GM12878 (cell line): ENCODE data around the gene GNAI2. TPM values are rescaled to one million over a fixed set of nuclear protein-coding genes. Genes with fewer than 3 reads are reported as not detected.
A peak's percentile ranks its signal among the peaks of the same experiment; 100 is the strongest.

Experiments
- ATAC-seq: fragments of 200-7000 bp; cut with Tn5 transposase; 3 replicates; pipeline ENCODE4 v1.9.1; 2020; ENCODE audit warnings: mild to moderate bottlenecking, moderate library complexity
- BruUV-seq: library from RNA; stranded (reverse); fragments of 400-500 nt; replicated peaks from 2 replicates; lab custom pipeline; 2021; lab: Mats Ljungman, UMichigan
- CTCF ChIA-PET: fragments of 300-600 bp; sonication (Branson Sonifier 250); formaldehyde crosslinking; extraction: SDS; loops from one replicate; lab custom pipeline; 2021; ENCODE audit warnings: inconsistent platforms; lab: Yijun Ruan, JAX
- POLR2A ChIA-PET: fragments of 350-600 bp; formaldehyde crosslinking; extraction: SDS; loops from one replicate; lab custom pipeline; 2021; ENCODE audit warnings: inconsistent platforms; lab: Charles Lee
- RAD21 ChIA-PET: fragments of 300-600 bp; sonication (Branson Sonifier 250); formaldehyde crosslinking; loops from one replicate; lab custom pipeline; 2023; ENCODE audit warnings: antibody characterized with exemption; ENCODE audit not compliant: unreplicated experiment; lab: Charles Lee
- SMC1A ChIA-PET: fragments of 300-600 bp; sonication (Branson Sonifier 250); formaldehyde crosslinking; loops from one replicate; lab custom pipeline; 2023; ENCODE audit not compliant: unreplicated experiment, uncharacterized antibody; lab: Charles Lee
- DNase-seq: peaks from one replicate; pipeline ENCODE4 v3.0.0-alpha.2; 2011; ENCODE audit warnings: low read depth, low spot score
- FAIRE-seq: peaks from 3 replicates; lab custom pipeline; 2011; peaks lifted over from hg19 to GRCh38; lab: Jason Lieb, UNC
- H2AFZ ChIP-seq: 2 replicates; pipeline ENCODE4 v1.6.0; 2011; ENCODE audit warnings: low read depth, low read length, control low read depth; ENCODE audit not compliant: control insufficient read depth
- H3K27ac ChIP-seq: 2 replicates; pipeline ENCODE4 v1.5.1; 2011; ENCODE audit warnings: control low read depth; ENCODE audit not compliant: control insufficient read depth, insufficient read depth
- H3K27me3 ChIP-seq, 2 experiments: replicated peaks in 1 of 2; 2 replicates each; pipeline versions ENCODE4 v1.6.0 to v1.6.1; 2011; ENCODE audit warnings: low read length in 1 of 2; ENCODE audit not compliant: control insufficient read depth in 2 of 2, insufficient read depth in 2 of 2
- H3K36me3 ChIP-seq, 2 experiments: 2 replicates each; pipeline ENCODE4 v1.5.1; 2011; ENCODE audit warnings: low read length in 1 of 2; ENCODE audit not compliant: control insufficient read depth in 2 of 2, insufficient read depth in 2 of 2
- H3K4me1 ChIP-seq: 2 replicates; pipeline ENCODE4 v1.6.1; 2011; ENCODE audit warnings: mild to moderate bottlenecking, low read length, moderate library complexity, mixed read lengths; ENCODE audit not compliant: control insufficient read depth, insufficient read depth
- H3K4me2 ChIP-seq: 2 replicates; pipeline ENCODE4 v1.6.0; 2011; ENCODE audit warnings: control low read depth; ENCODE audit not compliant: control insufficient read depth, insufficient read depth
- H3K4me3 ChIP-seq: fragments of 200-600 bp; sonication (generic); 2 replicates; pipeline ENCODE4 v1.5.1; 2016
- H3K79me2 ChIP-seq: 2 replicates; pipeline ENCODE4 v1.6.0; 2011; ENCODE audit warnings: low read length; ENCODE audit not compliant: control insufficient read depth, insufficient read depth
- H3K9ac ChIP-seq: 2 replicates; pipeline ENCODE4 v1.8.0; 2011; ENCODE audit warnings: low read length, control low read depth, mixed read lengths; ENCODE audit not compliant: control insufficient read depth, insufficient read depth
- H3K9me3 ChIP-seq: replicated peaks from 3 replicates; pipeline ENCODE4 v1.5.1; 2011; ENCODE audit warnings: mild to moderate bottlenecking, low read length; ENCODE audit not compliant: control insufficient read depth, insufficient read depth
- H4K20me1 ChIP-seq: 2 replicates; pipeline ENCODE4 v1.6.0; 2011; ENCODE audit not compliant: control insufficient read depth, insufficient read depth
- ESRRA ChIP-seq: IDR thresholded peaks from 2 replicates; pipeline ENCODE4 v1.6.1; 2012; ENCODE audit warnings: mild to moderate bottlenecking, low read length, improper control_type of control experiment
- ZNF622 ChIP-seq: fragments of 450-650 bp; IDR thresholded peaks from 2 replicates; pipeline ENCODE4 v1.6.1; 2017; ENCODE audit warnings: mild to moderate bottlenecking, inconsistent platforms
- WGBS: methylation state at CpG from one replicate; pipeline ENCODE4 v1.1.6; 2016; ENCODE audit warnings: low lambda C conversion rate; ENCODE audit not compliant: insufficient replicate concordance, insufficient coverage; ENCODE audit errors: missing lambda C conversion rate; 5-methylcytosine and 5-hydroxymethylcytosine counted together
- in situ Hi-C: fragments of 300-500 bp; cut with MboI; formaldehyde crosslinking; loops from 9 replicates; pipeline ENCODE4 v1.14.3; 2018; ENCODE audit warnings: mixed read lengths
- intact Hi-C: fragments of 100-400 bp; cut with micrococcal nuclease; formaldehyde crosslinking; loops from one replicate; pipeline ENCODE4 v1.14.2; 2022; ENCODE audit not compliant: unreplicated experiment
- polyA plus RNA-seq, 11 experiments: library from polyadenylated mRNA; depleted of rRNA in 4 of 11; unstranded in 6 of 11; stranded (reverse) in 5 of 11; fragments of >200 nt; fragmentation: Nextera tagmentation in 4 of 11; fragmentation: Illumina TruSeq in 1 of 11; extraction: Ambion mirVana in 4 of 11; extraction: Trizol in 1 of 11; gene quantifications; 1 replicate in 1 of 11; 2 replicates in 10 of 11; pipeline versions ENCODE4 v1.2.1 to v1.2.3, GENCODE V29; 2011 to 2016; ENCODE audit warnings: inconsistent platforms in 2 of 11, missing spikeins in 2 of 11, low read depth in 1 of 11
- total RNA-seq, 4 experiments: library from RNA; depleted of rRNA in 3 of 4; stranded (reverse); fragments of >200 nt in 3 of 4; fragmentation: Illumina TruSeq in 1 of 4; extraction: Trizol in 1 of 4; gene quantifications; 2 replicates each; pipeline versions ENCODE4 v1.2.1 to v1.2.3, GENCODE V29; 2013 to 2021
- TF ChIP-seq, protein P1 (sequence below): IDR thresholded peaks from 2 replicates; pipeline ENCODE4 v1.6.1; 2012; ENCODE audit warnings: low read depth, low read length, improper control_type of control experiment

The GNAI2 gene
- total and polyA plus RNA-seq, 10 of the 15 experiments (the other 5 are each of a cell fraction or from before 2014, with no cell fraction given): 5.0 to 346 (median 237) TPM

DNA sequence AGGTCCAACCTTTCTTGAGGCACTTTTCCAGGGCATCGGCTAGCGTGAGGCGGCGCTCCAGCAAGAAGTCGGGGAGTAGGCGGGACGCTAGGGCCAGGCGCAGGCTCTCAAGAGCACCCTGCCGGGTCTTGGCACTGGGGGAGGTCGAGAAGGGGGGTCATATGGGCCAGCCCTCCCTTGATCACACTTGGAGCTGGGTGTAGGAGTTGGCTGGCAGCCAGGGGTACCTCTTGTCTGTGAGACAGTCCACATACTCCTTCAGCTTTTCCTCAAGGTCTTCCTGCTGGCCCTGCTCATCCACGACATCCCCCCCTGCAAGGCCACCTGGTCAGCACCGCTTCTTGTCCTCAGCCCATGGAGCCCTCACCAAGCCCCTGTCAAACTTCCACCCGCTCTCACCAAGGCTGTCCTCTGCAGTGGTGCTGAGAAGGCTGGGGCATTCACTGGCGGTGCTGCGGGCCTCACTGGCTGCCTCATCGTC lies 54.2 kb downstream of the GNAI2 start:
- Histone ChIP-seq H3K36me3 (peaks cover 0 to 28% of the 10 kb centered on the region in 2 experiments; a peak in 3 of 4 replicates), H3K27me3 (no peaks in the 10 kb centered on the region), H3K9ac (no peak overlapping the region), H3K4me1 (peaks cover 3% of the 10 kb centered on the region; the same call in 1 of the 2 replicates), H4K20me1 (no peaks in the 10 kb centered on the region), H3K79me2 (peaks cover 21% of the 10 kb centered on the region), H3K4me2 (peak overlapping the region; percentile 53; the same call in 1 of the 2 replicates), H3K27ac (no peak overlapping the region), H3K4me3 (peak overlapping the region; percentile 97; the same call in 1 of the 2 replicates), H3K9me3 (no peaks in the 10 kb centered on the region), H2AFZ (no peak overlapping the region)
- ChIA-PET POLR2A (interaction anchor here (0.5 to 0.6 kb wide), 2 partner anchors 9 to 1739 kb away, joined by 3 to 5 read pairs; no protein-coding TSS in a partner anchor), RAD21 (no interaction called here), CTCF (no interaction called here), SMC1A (interaction anchor here (0.7 kb wide), 1 partner anchor 259 kb away, joined by 3 read pairs; no protein-coding TSS in a partner anchor)
- 87% methylated on average over 16 of the region's 16 CpGs for WGBS
- TF ChIP-seq ZNF622 (no peak), ESRRA (no peak)
- TF ChIP-seq, protein P1, sequence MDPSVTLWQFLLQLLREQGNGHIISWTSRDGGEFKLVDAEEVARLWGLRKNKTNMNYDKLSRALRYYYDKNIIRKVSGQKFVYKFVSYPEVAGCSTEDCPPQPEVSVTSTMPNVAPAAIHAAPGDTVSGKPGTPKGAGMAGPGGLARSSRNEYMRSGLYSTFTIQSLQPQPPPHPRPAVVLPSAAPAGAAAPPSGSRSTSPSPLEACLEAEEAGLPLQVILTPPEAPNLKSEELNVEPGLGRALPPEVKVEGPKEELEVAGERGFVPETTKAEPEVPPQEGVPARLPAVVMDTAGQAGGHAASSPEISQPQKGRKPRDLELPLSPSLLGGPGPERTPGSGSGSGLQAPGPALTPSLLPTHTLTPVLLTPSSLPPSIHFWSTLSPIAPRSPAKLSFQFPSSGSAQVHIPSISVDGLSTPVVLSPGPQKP: no peak
- in situ Hi-C loops (no loop called here), intact Hi-C loops (no loop called here)
- no peak for ATAC-seq
- DNase-seq: no peak
- BruUV-seq: no TSS peak
- FAIRE-seq: no peak
